Measurements from ENCODE around the gene DLGAP1.

DLGAP1 gene

DNA sequence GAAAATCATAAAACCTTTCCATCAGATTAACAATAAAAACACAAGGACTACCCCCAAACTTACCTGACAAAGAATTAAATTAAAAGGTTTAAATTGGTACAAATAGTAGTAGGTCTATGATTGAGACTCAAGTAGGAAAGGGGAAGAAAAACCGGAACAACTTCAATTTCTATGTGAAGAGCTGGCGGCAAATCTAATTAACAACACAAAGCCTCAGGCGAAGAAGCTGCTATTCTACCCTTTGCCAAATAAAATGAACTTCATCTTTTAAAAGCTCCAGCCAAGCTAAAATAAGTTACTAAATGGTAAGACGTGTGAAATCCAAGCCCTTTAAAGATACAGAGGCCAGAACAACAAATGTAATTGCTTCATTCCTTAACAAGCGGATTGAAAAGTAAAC lies 146.5 kb downstream of the DLGAP1 start:
- TF ChIP-seq, protein P1, sequence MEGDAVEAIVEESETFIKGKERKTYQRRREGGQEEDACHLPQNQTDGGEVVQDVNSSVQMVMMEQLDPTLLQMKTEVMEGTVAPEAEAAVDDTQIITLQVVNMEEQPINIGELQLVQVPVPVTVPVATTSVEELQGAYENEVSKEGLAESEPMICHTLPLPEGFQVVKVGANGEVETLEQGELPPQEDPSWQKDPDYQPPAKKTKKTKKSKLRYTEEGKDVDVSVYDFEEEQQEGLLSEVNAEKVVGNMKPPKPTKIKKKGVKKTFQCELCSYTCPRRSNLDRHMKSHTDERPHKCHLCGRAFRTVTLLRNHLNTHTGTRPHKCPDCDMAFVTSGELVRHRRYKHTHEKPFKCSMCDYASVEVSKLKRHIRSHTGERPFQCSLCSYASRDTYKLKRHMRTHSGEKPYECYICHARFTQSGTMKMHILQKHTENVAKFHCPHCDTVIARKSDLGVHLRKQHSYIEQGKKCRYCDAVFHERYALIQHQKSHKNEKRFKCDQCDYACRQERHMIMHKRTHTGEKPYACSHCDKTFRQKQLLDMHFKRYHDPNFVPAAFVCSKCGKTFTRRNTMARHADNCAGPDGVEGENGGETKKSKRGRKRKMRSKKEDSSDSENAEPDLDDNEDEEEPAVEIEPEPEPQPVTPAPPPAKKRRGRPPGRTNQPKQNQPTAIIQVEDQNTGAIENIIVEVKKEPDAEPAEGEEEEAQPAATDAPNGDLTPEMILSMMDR (IDR thresholded peaks at IDR 0.05; ENCODE audit: insufficient read depth, low read length): no peak
- TF ChIP-seq GABPA (IDR thresholded peaks at IDR 0.05; ENCODE audit: low read depth) (no peak), SPI1 (IDR thresholded peaks at IDR 0.05; ENCODE audit: borderline replicate concordance, low read depth) (no peak), POLR2AphosphoS5 (IDR thresholded peaks at IDR 0.05; ENCODE audit: low read depth) (no peak)
- TF ChIP-seq, protein P2, sequence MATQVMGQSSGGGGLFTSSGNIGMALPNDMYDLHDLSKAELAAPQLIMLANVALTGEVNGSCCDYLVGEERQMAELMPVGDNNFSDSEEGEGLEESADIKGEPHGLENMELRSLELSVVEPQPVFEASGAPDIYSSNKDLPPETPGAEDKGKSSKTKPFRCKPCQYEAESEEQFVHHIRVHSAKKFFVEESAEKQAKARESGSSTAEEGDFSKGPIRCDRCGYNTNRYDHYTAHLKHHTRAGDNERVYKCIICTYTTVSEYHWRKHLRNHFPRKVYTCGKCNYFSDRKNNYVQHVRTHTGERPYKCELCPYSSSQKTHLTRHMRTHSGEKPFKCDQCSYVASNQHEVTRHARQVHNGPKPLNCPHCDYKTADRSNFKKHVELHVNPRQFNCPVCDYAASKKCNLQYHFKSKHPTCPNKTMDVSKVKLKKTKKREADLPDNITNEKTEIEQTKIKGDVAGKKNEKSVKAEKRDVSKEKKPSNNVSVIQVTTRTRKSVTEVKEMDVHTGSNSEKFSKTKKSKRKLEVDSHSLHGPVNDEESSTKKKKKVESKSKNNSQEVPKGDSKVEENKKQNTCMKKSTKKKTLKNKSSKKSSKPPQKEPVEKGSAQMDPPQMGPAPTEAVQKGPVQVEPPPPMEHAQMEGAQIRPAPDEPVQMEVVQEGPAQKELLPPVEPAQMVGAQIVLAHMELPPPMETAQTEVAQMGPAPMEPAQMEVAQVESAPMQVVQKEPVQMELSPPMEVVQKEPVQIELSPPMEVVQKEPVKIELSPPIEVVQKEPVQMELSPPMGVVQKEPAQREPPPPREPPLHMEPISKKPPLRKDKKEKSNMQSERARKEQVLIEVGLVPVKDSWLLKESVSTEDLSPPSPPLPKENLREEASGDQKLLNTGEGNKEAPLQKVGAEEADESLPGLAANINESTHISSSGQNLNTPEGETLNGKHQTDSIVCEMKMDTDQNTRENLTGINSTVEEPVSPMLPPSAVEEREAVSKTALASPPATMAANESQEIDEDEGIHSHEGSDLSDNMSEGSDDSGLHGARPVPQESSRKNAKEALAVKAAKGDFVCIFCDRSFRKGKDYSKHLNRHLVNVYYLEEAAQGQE (IDR thresholded peaks at IDR 0.05; ENCODE audit: insufficient replicate concordance, low read depth): no peak
- no peak overlapping the region for H3K4me3 ChIP-seq (replicated peaks; ENCODE audit: insufficient read depth, low read length)
- DNase-seq (ENCODE audit: low read depth in 1 of 2, low spot score in 1 of 2): no peak
- H3K27ac ChIP-seq (replicated peaks): no peak overlapping the region
- no peaks in the 10 kb centered on the region for H3K27me3 ChIP-seq (ENCODE audit: insufficient read depth, poor library complexity, severe bottlenecking)

DNA sequence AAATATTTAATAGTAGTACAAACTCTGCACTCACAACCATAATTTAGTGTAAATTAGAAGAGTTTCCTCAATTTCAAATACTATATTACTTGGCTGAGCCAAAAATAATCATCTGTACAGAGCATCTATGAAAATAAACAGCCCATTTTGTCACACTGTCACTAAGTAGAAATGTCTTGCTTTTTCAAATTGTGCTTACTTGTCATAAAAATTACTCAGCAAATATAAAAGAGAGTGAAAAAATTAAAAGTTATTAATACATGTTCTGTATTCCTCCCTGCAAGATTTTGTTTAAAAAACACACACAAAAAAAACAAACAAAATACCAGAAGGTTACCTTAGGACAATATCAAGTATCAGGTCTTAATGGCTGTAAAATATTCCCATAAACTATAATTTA lies 155.7 kb downstream of the DLGAP1 start:
- Histone ChIP-seq H3K27ac (replicated peaks) (no peak overlapping the region), H3K27me3 (ENCODE audit: insufficient read depth, poor library complexity, severe bottlenecking) (no peaks in the 10 kb centered on the region), H3K4me3 (replicated peaks; ENCODE audit: insufficient read depth, low read length) (no peak overlapping the region)
- TF ChIP-seq, protein P1 (IDR thresholded peaks at IDR 0.05; ENCODE audit: insufficient read depth, low read length): no peak
- TF ChIP-seq GABPA (IDR thresholded peaks at IDR 0.05; ENCODE audit: low read depth): no peak
- no peak for TF ChIP-seq SPI1 (IDR thresholded peaks at IDR 0.05; ENCODE audit: borderline replicate concordance, low read depth)
- no peak for TF ChIP-seq POLR2AphosphoS5 (IDR thresholded peaks at IDR 0.05; ENCODE audit: low read depth)
- TF ChIP-seq, protein P2 (IDR thresholded peaks at IDR 0.05; ENCODE audit: insufficient replicate concordance, low read depth): no peak
- DNase-seq (ENCODE audit: low read depth in 1 of 2, low spot score in 1 of 2): no peak

- TF ChIP-seq, protein P1 (IDR thresholded peaks at IDR 0.05; ENCODE audit: insufficient read depth, low read length): no peak
- no peak for TF ChIP-seq SPI1 (IDR thresholded peaks at IDR 0.05; ENCODE audit: borderline replicate concordance, low read depth)
- TF ChIP-seq POLR2AphosphoS5 (IDR thresholded peaks at IDR 0.05; ENCODE audit: low read depth): no peak
- TF ChIP-seq GABPA (IDR thresholded peaks at IDR 0.05; ENCODE audit: low read depth): no peak
- TF ChIP-seq, protein P2 (IDR thresholded peaks at IDR 0.05; ENCODE audit: insufficient replicate concordance, low read depth): no peak
- Histone ChIP-seq H3K27ac (replicated peaks) (no peak overlapping the region), H3K4me3 (replicated peaks; ENCODE audit: insufficient read depth, low read length) (no peak overlapping the region), H3K27me3 (ENCODE audit: insufficient read depth, poor library complexity, severe bottlenecking) (no peaks in the 10 kb centered on the region)
- no peak for DNase-seq (ENCODE audit: low read depth in 1 of 2, low spot score in 1 of 2)
Observed at GRCh38 chr18:4293337-4293736, 161.8 kb downstream of the DLGAP1 start.

Measured in HL-60 (cell line).